SKM-1 (cell line): ENCODE measurements around the gene MRPL33.

Experiments used
- DNase-seq: peaks from one replicate; lab custom pipeline; 2025; ENCODE audit not compliant: unreplicated experiment; lab: John Stamatoyannopoulos, UW

Gene MRPL33

DNA sequence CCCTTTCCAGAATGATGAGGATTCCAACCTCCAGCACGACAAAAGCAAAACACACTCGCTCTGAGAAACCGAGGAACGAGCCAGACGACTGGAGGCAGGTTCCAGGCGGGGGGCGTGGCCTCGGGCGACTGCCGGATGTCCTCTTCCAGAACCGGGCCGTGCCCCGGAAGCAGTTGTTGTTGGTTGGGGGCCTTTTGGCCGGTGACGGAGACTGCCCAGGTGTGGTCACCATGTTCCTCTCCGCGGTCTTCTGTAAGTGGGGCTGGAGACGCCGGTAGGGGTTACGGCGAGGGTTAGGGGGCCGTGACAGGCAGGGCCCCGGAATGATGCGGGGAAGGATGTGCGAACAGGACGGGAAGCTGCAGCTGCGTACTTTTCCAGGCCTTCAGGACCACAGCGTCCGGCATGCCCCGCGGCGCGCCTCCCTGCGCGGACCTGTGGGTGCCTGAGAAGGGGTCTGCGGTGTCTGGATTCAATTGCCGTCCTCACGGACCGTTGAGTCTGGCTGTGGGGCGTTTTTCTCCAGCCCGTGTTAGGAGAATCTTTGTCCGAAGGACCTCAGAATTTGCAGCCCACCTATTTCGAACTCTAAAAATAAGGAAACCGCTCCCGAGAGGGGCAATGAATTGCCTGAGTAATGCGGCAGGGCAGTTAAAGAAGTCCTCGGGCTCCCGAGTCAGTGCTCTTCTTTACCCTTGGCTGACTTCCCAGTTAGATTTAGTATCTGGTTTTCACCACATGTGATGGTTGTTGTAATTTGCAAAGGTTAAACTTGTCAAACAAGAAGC, at the start of gene MRPL33:
TSS of gene MRPL33 (plus strand) at position 172 of the 788 bp plus-strand sequence. CDS start at position 231, 59 bp downstream.
- peak; percentile 55 for DNase-seq

DNA sequence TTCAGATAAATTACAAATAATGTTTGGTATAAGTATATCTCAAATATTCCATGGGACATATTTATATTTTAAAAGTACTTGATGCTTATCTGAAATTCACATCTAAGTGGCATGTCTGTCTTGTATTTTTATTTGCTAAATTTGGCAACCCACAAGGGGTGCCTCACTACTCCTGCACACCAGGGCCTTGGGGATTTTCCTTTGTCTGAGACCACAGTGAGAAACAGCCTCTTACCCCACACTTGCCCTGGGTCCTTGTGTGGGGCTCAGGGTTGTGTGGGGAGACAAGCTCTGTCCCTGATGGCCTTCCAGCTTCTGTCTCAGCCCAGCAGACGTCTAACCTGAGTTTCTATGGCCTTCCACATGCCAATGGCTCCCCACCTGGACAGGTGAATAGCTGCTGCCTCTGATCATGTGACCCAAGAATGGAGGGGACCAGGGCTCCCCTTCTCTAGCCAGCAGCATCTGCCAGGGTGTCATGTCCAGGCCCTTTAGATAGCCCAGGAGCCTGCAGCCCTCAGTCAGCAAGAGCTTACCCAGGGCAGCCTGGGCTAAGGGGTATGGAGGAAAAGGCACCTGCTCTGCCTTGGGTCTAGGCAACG, 49.5 kb upstream of the MRPL33 start:
- DNase-seq, result no peak

DNA sequence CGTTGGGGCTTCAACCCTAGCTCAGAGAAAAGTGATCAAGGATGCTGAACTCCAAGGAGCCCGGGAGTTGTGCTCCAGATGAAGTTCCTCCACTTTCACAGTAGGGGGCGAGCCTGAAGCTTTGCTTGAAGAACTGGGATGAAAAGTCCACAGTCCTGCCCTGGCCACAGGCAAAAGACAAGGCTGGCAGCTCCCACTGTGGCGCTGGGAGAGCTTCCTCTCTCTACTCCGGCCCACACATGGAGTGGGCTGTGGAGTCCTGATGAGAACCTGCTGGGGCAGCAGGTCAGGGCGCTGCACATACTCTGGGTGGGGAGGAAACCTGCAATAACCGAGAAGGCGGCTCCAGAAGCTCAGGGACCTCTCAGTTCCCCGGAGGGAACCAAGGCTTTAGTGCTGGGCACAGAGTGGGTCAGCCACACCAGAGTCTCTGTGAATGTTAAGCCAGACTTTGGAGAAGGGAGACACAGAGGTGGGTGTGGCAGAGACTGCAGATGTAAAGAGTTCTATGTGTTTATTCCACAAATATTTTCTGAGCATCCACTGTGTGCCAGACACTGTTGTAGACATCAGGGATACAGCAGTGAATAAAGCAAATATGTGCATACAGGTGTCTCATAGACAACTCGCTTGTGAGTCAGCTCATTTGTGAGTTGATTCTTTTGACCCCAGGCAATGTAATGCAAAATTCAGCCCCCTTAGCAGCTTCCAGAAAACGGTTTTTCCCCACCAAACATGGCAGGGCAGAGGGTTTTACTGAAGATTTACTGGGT, 48.0 kb upstream of the MRPL33 start:
- peak; percentile 60 for DNase-seq

DNA sequence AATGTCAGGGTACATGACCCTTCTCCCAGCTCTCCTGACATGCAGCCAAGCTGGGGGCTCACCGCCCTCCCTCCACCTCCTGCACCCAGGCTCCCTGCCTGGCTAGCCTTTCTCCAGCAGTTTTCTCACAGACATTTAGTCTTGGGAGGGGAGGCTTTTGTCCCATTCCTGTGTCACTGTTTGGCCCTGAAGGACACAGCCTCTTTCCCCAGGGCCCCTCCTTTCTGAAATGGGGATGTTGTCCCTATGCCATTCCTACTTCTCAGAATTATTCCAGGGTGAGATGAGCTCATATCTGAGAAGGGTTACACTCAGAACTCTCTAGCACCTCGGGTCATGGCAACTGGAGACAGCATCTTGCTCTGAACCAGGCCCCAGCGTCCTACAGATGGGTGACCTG, 47.3 kb upstream of the MRPL33 start:
- DNase-seq, result no peak

DNA sequence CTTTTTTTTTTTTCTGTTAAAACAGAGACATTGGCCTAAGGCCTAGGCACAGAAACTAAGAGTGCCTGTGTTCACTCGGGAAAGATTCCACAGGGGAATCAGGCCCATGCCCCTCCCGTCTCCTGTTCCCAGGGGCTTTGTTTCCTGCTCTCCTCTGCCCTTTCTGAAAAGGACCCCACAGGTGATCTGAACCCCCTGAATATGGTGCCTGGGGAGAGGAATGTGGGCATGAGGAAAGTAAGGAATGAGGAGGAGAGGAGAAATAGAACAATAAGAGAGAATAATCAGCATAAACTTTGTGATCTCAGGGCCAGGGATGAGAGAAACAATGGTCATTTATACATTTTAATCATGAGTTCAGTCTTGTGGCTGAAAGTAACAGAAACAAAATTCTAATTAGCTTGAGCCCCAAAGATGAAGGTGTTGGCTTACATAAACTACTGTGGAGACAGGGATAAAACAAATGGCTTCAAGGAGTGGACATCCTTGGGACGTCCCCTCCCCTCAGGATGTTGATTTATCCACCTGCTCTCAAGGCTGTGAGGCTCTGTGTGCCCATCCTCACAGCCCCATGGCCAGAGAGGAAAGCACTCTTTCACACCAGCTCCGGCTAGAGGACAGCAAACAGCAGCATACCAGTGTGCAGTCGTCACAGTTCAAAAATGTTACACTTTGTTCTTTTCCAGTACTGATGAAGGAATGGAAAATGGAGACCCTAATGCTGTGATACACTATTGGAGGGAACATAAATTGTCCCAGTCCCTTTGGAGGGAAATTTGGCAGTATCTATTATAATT, 46.4 kb upstream of the MRPL33 start:
- no peak for DNase-seq

DNA sequence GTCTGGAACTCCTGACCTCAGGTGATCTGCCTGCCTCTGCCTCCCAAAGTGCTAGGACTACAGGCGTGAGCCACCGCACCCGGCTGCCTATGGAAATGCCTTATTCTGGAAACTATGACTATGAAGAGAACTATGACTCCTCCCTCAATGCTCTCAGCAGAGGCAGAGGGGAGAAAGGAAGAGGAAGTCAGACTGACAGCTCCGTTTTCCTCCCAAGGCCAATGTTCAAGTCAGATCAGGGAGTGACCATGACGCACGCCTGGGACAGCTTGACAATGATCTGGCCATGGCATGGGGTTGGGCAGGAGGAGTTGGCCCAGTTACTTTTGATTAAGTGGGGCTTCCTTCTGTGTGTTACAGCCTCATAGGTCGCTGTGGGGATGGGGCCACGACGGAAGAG, 44.3 kb upstream of the MRPL33 start:
- no peak for DNase-seq

DNA sequence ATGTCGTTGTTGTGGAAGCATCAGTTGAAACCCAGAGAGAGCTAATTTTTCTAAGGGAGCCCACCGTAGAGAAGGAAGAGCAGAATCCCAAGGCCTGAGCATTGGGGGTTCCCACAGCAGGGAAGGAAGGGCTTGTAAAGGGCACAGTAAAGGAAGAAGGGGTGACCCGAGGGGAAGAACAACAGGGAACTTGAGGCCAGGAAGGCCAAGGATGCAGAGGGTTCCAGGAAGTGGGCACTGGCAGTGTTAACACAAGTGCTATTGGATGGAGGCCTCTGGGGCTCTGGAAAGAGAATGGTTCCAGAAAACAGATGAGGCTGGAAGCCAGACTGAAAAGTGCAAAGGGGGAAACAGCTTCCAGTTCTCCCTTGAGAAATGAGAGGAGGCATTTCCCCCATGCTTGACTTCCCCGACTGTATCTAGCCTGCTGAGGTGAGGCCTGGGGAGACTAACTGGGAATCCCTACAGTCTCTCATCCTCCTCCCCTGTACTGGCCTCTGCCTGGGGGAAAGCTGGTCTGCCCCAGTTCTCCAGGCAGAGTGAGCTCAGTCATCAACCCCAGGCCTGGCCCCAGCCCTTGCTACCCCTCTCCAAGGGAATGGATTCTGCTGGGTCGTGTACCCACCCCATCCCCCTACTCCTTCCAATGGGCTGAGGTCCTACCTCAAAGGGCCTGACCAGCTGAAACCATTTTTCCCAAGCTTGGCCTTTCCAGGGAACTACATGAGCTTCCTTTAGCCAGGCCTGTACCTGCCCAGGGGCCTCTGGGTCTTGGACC, 43.2 kb upstream of the MRPL33 start:
- no peak for DNase-seq

DNA sequence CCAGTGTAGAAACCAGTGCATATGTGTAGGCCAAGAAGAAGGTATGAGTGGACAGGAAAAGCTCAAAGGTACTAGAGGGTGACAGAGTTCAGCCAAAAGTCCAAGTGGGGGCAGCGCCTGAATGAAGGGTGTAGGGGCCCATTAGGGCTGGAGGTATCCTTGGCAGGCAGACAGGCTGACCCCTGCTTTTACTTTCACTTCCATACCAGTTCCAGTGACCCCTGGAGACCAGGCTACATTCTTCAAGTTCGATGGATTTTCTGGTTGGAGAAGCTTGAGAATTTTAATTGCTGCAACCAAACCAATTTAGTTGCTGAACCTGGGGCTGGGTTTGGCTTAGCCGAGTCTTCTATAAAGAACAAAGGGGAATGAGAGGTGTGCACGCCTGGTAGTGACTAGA, 42.3 kb upstream of the MRPL33 start:
- DNase-seq, result no peak

DNA sequence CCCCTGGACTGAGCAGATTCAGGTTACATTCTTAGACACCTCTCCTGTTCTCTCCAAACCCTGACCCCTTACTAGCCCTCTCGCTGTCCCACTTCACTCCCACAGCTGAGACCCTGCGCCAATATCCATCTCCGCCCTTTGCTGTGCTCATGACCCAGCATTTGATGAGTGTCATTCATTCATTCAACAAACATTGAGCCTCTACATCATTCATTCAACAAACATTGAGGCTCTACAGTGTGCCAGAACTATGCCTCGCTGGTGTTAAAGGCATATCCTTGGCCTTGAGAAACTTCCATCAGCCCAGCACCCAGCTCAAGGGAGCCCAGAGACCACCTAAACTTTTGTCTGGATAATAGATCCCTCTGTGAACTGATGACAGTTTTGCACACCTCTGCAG, 41.9 kb upstream of the MRPL33 start:
- no peak for DNase-seq

DNA sequence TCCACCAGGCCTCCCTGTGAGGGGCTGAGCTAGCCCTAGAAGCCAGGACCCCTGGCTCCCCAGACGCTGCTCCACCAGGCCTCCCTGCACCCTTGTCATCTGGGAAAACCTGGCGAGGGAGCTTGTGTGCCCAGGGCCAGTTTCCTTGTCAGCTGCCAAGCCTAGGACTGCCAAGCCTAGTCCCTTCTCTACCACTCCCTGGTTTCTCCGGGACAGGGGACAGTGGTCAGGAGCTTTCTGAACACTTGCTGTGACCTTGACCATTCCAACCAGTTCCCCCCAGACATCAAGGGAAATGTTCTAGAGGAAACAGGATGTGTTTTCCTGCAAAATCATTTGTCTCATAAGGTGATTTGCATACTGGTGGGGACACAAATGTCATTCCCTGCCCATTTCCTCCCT, 41.3 kb upstream of the MRPL33 start:
- no peak for DNase-seq

DNA sequence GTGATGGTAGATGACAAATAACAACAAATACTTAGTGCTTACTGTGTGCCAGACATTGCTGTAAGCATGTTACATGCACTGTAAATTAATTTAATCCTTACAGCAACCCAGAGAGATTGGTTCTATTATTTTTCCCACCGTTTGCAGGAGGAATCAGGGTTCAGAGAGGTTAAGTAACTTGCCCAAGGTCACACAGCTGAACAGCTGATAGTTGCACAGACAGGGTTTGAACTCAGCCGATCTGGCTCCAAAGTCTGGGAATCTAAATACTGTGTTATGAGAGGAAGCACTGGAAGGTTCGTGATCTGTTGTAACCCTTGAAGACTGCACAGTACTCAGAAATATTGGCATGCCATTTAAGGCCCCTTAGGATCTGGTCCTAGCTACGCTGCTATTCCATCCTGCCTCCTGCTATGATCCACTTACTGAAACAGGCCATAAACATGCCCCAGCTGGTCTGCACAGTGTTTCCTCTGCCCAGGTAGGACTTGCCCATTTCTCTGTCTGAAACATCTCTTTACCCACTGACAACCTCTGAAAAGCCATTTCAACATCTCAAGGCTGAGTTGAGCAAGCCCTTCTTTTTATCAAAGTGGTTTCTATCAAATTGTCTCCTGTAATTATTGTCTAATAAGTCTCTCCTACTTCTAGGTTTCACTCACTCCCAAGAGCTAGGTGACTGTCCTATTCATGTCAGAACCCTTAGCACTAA, 40.4 kb upstream of the MRPL33 start:
- DNase-seq, result no peak

DNA sequence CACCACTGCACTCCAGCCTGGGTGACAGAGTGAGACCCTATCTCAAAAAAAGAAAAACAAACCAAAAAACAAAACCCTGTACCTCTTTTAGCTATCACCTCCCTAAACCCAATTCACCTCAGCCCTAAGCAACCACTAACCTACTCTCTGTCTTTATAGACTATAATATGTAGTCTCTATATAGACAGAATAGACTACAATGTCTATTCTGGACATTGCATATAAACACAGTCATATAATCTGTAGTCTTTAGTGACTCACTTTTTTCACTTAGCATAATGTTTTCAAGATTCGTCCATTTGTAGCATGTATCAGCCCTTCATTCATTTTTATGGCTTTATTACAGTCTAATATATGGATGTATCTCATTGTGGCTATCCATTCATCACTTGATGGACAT, 37.2 kb upstream of the MRPL33 start:
- no peak for DNase-seq

DNA sequence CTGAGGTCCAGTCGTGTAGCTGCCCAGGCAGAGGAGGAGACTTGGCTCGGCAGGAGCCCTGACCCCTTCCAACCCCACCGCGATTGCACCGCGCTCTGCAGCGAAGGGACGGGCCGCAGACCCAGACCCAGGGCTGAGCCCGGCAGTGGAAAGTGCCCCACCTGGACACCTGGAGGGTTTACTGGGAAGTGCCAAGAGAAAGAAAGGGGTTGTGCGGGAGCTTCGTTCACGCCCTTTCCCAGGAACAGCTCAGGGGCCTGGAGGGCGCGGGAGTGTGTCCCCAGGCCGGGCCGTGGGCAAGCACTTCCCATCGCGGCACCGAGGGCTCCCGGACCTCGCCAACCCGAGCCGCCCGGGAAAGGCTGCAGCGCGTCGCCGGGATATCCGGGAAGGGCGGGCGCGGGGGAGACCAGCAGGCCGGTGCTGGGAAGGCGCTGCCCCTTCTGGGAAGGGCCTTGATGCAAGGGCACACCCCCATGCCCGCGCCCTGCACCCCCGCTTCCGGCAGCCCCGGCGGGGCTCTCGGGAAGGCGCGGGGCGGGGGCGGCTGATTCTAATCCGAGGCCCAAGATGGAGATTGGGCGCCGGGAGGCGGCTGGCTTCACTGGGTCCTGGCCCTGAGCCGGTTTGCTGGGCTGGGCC, 36.1 kb upstream of the MRPL33 start:
- DNase-seq, result no peak

DNA sequence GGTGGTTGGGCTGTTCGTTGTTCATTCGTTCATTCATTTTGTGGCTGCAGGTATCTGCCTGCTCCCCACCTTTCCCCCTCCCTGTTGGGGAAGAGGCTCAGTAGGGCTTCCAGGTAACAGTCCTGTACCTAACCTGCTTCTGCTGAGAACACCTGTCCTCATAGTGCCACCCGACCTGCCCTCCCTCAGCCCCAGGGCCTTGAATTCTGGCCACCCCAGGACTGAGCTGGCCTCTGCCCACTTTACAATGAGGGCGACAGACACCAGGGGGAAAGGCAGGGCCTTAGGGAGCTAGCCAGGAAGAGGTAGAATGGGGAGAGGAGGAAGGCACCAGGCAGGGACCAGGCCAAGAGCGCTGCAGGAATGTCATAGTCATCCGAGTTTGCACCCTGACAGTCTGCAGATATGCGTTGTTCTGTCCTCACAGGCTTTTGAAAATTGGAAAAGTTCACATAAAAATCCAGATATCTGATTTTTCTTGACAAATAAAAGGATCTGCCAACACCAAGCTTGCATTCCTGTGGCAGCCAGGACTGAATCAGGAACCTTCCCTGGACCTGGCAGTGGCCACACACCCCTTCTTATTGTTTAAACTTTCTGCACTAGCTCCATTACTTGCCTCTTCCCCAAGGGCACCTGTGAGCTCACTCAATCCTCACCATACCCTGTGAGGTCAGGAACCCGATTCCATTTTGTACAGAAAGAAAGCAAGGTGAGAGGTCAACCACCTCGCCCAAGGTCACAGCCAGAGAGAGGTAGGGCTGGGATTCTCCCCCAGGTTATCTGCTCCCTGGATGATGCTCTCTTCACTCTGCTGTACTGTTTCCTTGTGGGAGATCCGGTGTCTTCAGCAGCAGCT, 35.3 kb upstream of the MRPL33 start:
- DNase-seq, result no peak

DNA sequence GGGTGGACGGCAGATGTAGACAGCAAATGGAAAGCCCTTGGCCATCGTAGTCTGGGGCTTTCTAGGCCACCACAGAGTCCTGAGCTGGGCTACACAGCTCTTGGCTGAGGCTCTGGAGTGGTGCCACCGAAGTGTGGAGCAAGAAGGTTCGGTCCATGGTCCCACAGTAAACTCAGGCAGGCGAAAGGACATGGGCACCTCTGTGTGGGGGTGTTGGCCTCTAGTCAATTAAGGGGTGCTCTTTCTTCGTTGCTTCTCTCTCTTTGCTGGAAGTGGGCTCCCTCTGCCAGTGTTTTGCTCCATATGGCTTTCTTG, 34.7 kb upstream of the MRPL33 start:
- no peak for DNase-seq

DNA sequence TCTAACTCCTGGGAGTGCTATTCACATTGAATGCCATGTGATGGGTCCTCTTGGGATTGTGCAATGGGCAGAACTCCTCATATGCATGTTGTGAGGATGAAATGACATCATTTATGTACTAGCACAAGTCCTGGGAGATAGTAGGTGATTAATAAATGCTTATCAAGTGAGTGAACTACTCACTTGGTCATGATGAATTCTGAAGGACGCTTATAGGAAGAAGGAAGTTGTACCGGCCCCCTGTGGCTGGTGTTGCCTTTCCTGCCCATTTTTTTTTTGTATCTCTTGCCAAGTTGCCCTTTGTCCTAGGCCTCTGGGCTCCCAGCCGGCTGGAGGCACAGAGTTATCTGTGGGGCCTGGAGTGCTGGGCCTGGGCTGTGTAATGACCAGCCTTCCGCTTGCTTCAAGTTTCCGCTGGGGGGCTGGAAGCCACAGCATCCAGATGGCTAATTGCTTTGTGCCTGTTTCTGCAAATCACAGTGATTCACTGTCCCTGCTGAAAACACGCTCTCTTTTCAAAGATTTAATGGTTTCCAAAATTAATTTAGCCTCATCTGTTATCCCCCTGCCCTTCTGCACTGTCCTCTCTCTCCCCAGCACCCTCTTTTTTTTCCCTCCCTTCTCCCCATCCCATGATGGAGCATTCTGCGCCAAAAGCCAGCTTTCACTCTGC, 33.7 kb upstream of the MRPL33 start:
- DNase-seq, result no peak

DNA sequence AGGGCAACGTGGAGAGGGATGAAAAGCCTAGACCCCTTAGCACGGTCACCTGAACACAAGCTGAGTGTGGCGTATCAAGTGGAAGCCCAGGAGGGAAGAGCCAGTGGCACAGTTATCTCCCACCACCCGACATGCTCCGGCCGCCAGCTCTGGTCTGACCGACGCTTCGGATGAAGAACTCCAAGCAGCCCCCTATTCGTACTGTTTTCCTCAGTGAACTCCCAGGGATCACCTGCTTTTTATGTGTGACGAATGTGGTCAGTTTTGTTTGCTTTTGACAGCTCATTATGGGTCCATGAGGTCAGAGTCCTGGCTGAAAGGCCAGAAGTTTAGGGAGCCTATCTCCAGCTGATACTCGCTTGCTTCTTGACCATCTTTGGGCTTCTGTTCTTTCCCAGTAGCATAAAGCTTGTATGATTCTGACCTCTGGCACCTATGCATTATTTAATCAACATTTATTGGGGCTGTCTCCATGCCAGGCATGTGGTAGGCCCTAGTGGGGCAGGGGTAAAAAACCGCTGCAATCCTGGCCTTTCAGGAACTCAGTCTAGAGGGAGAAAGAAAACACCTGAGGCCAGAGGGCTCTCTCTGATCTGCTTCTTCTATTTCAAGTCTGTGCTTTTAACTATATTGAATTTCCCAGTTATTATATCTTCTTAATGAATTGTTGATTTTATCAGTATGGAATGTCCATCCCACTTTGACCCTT, 33.0 kb upstream of the MRPL33 start:
- no peak for DNase-seq

DNA sequence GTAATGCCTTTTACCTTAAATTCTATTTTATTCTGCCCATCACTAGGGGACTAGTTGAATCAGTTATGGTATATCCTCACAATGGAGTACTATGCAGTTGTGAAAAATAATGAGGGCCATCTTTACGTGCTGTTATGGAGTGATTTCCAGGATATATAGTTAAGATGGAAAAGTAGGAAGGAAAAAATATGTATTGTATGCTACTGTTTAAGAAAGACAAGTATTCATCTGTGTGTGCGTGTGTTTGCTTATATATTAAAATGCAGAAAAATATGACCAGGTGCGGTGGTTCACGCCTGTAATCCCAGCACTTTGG, 32.5 kb upstream of the MRPL33 start:
- DNase-seq, result no peak
